Medulla oblongata (tissue), 1 donor: ENCODE data around the gene UGT2B17.
"Not testable (repeated sequence)": the region's sequence is repeated elsewhere in the genome, so short reads cannot be mapped to it uniquely, and the experiment has no call there.

Source experiments
- DNase-seq: peaks from one replicate; pipeline ENCODE4 v3.0.0-alpha.2; 2015; ENCODE audit errors: extremely low spot score

The UGT2B17 gene

DNA sequence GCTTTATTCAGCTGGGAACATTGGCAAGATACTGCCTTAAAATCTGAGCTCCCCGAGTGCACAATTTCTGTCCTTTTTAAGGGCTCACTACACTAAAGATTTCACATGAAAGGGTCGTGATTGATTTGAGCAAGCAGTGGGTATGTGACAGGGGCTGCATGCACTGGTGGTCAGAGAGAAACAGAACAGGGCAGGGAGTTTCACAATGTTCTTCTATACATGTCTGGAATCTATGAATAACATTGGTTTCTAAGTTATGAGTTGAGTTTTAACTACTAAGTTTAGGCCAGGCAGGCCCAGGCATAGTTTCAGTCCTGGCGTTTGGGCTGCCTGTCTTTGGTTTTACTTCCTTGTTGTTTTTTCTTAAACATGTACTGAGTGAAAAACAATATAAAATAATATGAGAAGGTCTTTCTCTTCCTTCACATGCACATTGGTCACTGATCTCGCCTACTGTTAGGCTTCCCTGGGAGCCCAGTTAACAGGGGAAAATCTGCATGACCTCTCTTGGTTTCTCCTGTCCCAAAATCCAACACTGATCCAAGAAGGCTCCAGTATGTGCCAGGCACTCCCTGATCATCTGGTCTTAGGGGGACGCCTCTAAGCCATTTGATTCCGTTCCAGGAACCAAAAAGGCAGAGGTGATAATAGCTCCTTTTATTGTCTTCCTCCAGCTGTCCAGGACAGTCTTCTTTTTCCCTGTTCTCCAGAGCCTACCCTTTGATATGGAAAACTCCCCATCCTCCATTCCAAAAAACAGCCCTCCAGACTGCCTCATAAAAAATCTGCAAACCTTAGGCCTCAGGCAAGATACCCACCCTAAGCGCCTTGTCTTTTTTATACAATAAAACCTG lies at the start of gene UGT2B17:
Gene UGT2B17 (minus strand): TSS at position 51 of the 854 bp plus-strand sequence. CDS start 7,838 bp downstream, outside the sequence.
- DNase-seq = peak; percentile 26

DNA sequence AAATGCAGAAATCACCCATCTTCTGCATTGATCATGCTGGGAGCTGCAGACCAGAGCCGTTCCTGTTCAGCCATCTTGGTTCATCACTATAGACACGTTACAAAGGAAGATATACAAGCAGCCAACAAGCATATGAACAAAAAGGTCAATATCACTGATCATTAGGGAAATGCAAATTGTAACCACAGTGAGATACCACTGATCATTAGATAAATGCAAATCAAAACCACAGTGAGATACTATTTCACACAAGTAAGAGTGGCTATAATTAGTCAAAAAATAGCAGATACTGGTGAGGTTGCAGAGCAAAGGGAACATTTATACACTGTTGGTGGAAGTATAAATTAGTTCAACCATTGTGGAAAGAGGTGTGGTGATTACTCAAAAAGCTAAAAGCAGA lies 46.6 kb upstream of the UGT2B17 start:
- DNase-seq = not testable (repeated sequence)

DNA sequence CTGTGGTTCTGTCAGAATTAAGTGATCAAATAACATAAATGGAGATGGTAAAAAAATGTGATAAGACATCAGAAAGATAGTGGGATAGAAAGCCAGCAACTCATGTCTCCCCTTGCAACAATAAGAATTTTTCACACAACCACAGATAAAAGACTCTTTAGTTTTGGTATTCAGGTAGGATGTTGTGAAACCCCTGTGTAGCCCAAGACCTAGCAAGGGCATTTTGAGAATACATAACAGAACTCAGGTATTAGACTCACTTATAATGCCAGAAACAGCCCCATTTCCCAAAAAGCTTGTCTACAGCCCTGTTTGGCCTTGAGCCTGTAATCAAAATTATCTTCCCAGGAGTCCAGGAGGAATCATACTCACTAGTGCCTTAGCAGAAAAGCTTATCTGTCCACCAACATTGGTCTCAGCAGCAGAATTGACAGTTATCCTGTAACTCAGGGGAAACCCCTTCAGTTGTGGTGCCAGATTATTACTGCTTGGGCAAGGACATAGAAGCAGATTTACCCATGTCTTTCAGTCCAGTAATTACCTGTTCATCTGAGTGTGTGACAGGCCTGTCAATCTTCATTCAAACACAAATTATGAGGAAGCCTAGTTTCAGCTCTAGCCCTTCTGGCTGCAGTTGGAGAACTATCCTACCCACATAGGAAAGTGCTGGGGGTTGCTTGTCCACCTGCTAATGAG lies 41.0 kb upstream of the UGT2B17 start:
- no peak for DNase-seq

DNA sequence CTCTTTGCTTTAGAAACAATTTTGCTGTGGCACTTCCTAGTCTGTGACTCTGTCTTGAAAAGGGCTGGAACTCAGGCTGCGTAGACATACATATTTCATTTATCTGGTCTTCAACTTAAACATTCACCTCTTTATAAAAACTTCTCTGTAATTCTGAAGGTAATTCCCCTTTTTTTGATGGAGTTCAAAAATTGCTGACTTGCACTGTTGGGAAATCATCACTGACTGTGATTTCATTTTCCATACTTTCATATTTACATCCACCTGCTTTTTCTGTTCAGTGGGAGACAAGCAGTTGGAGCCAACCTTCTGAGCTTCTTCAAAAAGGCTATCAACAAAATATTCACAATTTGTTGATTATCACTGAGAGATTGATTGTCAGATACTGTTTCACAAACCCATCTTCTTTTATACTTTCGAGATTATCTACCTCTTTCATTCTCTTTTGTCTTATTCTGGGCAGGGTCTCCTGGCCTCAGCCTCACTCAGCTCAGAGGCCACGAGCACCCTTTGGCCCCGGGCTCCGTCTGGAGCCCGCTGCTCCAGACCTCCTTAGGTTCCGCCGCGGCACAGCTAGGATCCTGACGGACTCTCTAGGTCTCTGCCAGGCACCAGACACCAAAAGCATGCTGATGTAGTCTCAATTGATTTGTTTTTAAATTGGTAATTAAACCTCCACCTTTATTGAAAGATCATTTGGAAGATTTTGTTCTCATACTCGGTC lies 39.7 kb upstream of the UGT2B17 start:
- no peak for DNase-seq

DNA sequence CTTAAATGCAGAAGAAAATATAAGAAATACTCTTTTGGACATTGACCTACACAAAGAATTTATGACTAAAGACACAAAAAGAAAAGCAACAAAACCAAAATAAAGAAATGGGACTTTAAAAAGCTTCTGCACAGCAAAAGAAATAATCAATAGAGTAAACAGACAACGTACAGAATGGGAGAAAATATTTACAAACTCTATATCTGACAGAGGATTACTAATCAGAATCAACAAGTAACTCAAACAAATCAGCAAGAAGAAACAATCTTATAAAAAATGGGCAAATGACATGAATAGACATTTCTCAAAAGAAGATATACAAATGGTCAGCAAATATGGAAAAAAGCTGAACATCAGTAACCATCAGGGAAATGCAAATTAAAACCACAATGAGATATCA lies 37.6 kb upstream of the UGT2B17 start:
- DNase-seq = no peak

DNA sequence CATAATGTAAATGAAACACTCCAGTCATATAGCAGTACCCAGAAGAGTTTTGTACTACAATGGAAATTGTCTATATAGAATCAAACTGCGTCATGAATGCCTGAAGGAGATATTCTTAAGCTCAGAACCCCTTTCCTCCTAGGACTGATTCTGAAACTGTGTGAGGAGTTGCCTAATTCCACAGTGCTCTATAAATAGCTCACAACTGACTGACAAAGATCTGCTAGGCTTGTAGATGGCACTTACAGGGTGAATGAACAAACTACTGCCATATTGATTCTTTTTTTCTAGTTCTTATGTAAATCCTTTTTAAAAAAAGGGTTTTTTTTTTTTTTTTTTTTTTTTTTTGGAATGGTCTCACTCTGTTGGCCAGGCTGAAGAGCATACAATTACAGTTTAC lies 30.1 kb upstream of the UGT2B17 start:
- peak; percentile 29 for DNase-seq

DNA sequence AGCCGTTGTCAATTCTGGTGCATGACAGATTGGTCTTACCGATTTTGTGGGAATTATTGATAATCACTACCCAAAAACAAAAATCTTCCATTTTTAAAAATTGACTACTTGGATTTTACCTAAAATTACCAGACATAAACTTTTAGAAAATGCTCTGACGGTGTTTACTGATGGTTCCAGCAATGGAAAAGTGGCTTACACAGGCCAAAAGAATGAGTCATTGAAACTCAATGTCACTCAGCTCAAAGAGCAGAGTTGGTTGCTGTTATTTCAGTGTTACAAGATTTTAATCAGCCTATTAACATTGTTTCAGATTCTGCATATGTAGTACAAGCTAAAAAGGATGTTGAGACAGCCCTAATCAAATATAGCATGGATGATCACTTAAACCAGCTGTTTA lies 23.0 kb upstream of the UGT2B17 start:
- no peak for DNase-seq

DNA sequence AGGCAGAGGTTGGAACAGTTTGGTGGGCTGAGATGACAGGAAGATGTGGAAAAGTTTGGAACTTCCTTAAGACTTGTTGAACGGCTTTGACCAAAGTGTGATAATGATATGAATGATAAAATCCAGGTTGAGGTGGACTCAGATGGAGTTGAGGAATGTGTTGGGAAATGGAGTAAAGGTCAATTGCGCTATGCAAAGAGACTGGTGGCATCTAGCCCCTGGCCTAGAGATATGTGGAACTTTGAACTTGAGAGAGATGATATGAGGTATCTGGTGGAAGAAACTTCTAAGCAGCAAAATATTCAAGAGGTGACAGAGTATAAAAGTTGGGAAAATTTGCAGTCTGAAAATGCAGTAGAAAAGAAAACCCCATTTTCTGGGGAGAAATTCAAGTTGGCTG lies 21.4 kb upstream of the UGT2B17 start:
- DNase-seq = no peak

DNA sequence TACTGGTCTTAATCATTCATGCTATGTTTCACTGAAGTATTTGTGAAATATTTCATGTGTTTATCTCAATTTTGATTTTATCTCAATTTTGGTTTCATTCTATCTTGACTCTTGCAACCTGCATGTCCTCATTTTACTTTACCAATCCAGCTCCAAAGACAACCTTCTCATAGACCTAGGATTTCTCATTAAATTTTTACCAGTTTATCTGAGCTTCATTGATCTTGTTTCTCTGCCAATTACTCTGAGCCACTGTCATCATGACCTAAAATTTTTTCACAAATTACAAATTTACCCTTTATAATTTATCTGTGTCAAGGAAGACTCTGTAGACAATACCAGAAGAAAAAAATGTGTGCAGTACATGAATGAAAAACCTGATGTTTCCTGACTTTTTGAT lies 18.6 kb upstream of the UGT2B17 start:
- no peak for DNase-seq

DNA sequence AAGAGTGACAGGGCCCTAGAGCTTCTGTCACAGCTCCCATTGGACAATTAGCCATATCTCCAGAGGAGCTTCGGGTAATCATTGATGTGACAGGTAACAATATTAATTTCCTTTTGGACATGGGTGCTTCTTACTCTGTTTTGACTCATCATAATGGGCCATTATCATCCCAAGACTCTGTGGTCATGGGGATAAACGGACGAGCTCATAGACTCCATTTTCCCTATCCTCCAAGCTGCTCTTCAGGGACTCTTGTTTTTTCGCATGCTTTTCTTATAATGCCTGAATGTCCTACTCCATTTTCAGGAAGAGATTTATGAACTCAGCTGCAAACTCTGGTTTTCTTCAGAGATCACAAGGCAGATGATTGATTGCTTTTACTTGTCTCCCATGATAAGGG lies 17.0 kb upstream of the UGT2B17 start:
- no peak for DNase-seq

DNA sequence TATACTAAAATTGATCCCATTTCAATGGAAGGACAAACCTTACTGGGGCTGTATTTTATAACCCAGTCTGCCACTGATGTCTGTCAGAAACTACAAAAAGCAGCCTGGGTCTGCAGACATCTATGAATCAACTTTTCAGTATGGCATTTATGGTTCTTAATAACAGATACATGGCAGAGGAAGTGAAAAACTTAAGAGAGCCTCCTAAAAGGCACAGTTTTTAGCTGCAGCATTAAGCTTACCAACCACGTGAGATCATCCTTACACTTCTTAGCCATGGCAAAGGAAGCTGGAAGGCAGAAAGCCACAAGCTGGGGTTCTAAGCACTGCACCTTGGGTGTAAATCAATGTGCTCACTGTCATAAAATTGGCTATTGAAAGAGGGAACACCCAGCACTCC lies 16.6 kb upstream of the UGT2B17 start:
- DNase-seq = no peak

DNA sequence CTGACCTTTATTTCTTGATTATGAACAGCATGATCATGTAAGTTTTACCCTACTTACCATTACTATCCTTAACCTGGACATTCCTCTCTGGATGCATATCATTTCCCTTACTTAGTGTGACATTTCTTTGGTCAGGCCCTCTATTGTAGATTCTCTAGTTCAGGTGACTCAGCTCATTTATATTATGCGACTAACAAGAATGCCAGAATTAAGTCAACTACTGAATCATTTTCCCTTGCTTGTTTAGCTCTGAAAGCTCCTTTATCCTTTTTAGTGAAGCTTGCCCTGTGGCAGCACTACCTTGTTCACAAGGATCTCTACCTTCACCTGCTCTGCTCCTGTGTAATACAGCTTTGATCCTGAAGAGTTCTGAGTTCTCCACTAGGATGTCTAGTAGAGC lies 15.1 kb upstream of the UGT2B17 start:
- DNase-seq = no peak

DNA sequence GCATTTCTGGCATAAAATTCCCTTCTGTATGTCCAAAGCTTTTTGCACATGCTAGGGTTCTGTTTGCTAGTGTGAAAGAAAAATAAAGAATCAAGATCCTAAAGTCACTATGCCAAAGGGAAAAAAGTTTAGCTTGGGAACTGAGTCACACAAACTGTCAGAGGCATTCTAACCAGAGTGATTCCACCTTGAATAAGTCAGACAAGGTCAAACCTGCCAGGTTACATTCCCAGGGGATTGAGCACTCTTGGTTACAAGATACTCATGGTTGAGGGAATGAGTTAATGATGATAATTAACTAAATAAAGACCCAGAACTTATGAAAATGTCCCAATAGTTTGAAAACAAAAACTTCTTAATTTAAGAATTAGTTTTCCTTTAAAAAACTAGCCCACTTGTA lies 13.7 kb upstream of the UGT2B17 start:
- DNase-seq = no peak

DNA sequence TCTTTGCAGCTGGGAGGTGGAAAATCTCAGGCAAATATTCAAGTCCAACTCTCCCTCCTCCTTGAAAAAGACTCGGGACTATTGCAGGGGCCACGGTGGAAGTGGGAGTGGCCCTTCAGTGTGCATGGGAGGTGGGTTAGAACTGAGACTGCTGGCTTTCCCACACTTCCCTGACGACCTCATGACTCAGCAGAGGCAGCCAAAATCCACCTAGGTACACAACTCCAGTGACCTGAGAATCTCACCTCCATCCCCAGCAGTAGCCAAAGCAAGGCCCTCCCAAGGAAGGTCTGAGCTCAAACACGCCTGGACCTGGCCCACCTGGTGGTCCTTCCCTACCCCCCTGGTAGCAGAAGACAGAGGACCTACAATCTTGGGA lies 6.2 kb upstream of the UGT2B17 start:
- no peak for DNase-seq

DNA sequence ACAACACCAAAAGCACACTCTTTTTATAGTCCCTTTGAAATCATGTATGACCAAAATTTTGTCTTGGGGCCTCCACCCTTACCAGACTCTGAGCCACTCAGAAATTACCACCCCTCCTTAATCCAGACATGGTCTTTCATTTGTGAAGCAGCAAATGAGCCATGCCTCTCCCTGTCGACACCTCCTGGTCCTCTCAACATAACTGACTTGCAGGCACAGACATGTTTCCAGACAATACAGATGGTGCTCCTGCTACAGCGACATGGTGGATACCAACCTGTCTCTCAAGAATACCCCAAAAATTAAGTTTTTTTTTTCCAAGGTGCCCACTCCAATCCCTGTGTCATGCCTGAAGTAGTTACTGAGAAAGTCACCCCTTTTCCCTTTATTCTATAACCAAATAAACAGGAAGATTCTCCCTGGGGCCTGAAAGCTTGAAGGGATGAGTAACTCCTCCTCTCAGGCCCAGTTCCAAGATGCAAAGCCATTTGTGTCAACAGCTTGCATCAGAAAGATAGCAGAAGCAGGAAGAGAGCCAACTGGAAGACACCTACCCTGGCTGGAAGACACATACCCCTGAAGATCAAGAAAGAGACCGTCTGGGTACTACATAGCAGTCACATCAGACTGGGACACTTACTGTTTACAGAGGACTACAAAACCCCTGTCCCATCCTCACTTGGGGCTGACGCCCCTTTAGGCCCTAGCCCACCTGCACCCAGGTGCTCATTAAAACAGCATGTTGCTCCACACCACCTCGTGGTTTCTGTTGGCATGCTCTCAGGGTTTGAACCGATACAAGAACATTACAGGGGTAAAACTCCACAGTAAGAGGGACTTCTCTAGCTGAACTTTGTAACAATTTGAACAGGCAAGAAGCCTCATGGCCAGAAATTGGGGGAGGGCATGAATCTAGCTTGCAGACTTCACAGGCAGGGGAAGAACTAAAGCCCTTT lies 5.5 kb upstream of the UGT2B17 start:
- DNase-seq = no peak

DNA sequence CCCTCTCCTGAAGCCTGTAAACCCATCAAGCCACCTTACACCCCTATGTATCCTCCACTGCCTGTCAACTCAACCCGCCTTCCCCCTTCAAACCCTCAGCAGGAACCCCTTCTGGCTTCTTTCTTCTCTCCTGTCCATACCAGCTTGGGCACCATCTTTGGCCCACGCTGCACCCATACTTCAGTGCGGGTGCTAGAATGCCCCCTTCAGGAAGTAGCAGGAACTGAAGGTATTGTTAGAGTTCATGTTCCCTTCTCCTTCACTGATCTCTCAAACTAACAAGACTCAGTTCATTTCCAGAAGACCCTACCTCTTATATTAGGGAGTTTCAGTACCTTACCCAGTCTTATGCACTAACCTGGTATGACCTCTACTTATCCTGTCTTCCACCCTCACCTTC lies 1.5 kb upstream of the UGT2B17 start:
- DNase-seq = no peak

DNA sequence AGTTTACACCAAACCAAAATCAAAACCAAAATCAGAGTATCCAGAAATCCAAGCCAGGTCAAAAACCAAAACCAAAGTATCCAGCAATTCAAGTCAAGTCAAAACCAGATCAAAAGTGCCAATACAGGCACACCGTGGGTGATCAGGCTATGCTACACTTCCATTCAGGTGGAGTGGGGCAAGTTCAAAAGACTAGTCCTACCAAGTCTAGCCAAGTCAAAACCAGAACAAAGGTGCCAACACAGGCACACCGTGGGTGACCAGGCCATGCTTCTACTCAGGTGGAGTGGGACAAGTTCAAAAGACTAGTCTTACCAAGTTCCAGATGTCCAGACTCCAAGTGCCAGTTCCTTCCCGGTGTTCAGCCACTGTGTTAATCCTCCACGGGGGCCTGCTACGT lies 486 bp downstream of the UGT2B17 start:
- not testable (repeated sequence) for DNase-seq

DNA sequence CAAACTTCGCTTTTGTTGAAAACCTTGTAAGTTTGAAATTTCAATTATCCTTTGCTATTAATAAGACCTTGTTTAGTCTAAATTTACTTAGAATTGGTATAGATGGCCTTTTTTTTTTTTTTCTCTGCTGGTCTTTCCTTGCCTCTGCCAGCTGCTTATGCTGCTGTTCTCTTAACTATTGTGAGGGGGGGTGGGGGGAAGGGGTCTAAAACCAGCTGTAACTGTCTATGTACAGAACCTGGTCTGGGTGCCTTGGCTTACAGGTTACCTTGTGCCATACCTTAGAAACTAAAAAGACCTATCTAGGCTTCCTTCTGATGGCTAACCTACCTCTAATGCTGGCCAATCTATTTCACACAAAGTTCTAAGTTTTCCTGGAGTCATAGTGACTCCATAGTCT lies 1.0 kb downstream of the UGT2B17 start:
- no peak for DNase-seq

DNA sequence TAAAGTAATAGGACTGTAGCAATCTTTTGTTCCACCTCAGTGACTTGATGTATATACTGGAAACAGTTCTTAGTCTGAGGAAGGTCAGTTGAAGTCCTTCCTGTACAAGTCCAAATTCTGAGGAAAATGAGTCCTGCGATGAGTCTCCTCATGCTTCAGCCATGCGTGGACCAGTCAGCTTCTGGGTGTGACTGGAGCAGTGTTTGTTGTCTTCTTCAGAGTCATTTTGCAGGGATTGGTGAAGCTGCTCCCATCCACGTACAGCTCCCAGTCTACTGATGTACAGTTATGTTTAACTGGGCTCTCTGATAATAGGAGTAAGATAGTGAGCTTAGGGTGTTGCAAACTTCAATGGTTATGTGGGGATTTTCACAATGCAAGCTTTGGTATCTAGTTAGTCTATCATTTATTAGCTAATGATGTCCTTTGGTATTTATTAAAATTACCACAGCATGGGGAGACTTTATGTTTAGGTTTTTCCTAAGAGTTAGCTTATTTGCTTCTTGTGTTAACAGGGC lies 3.4 kb downstream of the UGT2B17 start:
- no peak for DNase-seq

DNA sequence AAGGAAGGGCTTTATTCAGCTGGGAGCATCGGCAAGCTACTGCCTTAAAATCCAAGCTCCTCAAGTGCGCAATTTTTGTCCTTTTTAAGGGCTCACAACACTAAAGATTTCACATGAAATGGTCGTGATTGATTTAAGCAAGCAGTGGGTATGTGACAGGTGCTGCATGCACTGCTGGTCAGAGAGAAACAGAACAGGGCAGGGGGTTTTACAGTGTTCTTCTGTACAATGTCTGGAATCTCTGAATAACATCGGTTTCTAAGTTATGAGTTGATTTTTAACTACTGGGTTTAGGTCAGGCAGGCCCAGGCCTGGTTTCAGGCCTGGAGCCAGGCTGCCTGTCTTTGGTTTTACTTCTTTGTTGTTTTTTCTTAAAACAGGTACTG lies 6.0 kb downstream of the UGT2B17 start:
- DNase-seq = no peak

DNA sequence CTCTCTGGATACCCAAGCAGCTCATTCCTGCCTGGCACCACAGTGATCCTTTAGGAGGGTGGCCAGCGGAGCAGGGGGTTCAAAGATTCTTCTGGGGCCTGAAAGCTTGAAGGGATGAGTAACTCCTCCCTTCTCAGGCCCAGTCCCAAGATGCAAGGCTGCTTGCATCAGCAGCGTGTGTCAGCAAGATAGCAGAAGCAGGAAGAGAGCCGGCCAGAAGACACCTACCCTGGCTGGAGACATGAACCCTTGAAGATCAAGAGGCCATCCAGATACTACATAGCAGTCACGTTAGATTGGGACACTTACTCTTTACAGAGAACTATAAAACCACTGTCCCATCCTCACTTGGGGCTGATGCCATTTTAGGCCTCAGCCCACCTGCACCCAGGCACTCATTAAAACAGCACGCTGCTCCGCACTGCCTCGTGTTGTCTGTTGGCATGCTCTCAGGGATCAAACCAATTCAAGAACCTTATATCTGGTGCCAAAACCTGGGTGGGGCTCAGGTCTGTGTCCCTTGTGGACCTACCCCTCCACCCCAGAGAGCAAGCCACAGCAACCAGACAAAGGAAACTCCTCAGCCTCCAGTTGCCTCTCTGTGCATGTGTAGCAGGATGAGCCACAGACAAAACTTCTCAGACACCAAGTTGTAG lies 6.5 kb downstream of the UGT2B17 start:
- no peak for DNase-seq
